OCI-LY3 (cell line): ENCODE measurements around the gene PELI2.

ENCODE experiments used
- CTCF ChIP-seq: fragments of 200-600, 300-600 bp; sonication (generic); IDR thresholded peaks from 2 replicates; pipeline ENCODE4 v1.5.1; 2014; ENCODE audit warnings: antibody characterized with exemption, low read length, low read depth
- EZH2phosphoT487 ChIP-seq: fragments of 200-600 bp; shearing (Covaris generic); IDR thresholded peaks from 2 replicates; pipeline ENCODE4 v1.6.1; 2018; ENCODE audit warnings: antibody characterized with exemption, mixed run types, low read depth

- TF ChIP-seq CTCF (no peak), EZH2phosphoT487 (no peak)
These were observed 95.1 kb downstream of the PELI2 start for GRCh38 chr14:56213306-56213705.
